ENCODE measurements around the gene TXNDC15.
"Not testable (repeated sequence)": the region's sequence is repeated elsewhere in the genome, so short reads cannot be mapped to it uniquely, and the experiment has no call there.

The TXNDC15 gene, protein sequence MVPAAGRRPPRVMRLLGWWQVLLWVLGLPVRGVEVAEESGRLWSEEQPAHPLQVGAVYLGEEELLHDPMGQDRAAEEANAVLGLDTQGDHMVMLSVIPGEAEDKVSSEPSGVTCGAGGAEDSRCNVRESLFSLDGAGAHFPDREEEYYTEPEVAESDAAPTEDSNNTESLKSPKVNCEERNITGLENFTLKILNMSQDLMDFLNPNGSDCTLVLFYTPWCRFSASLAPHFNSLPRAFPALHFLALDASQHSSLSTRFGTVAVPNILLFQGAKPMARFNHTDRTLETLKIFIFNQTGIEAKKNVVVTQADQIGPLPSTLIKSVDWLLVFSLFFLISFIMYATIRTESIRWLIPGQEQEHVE

DNA sequence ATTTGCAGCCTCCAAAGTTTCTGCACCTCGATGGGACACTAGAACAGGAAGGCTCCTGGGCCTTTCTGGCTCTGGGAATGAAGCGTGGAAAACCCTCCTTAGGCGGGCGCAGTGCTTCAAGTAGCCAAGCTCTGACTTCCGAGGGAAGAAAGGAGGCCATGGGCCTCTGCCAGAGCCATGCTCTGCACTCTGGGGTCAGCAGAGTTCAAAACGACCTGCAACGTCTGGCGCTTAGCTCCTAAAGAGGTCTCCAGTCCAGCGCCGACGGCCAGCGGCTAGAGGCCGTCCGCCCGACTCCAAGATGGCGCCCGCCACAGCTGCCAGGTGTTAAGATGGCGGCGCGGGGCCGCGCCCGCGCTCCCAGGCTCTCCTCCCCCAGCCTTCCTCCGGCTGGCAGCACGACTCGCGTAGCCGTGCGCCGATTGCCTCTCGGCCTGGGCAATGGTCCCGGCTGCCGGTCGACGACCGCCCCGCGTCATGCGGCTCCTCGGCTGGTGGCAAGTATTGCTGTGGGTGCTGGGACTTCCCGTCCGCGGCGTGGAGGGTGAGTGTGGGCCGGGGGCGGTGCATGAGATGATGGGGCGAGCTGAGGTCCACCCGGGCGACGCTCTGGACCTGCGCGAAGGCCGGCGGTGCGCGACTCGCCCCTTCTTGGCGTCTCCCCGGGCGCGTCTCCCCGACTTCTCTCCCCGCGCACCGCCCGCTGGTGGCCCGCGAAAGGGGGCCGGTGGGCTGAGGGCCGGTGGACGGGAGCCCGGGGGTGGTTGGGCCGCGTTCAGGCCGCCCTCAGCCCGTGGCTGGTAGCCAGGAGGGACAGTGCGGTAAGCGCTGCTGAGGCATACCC, at the start of gene TXNDC15:
Gene TXNDC15, plus strand, starts transcription at position 385 of the 844 bp plus-strand sequence. Its CDS starts 57 bp downstream, at position 442.
- DNase-seq, result peak; percentile 93

DNA sequence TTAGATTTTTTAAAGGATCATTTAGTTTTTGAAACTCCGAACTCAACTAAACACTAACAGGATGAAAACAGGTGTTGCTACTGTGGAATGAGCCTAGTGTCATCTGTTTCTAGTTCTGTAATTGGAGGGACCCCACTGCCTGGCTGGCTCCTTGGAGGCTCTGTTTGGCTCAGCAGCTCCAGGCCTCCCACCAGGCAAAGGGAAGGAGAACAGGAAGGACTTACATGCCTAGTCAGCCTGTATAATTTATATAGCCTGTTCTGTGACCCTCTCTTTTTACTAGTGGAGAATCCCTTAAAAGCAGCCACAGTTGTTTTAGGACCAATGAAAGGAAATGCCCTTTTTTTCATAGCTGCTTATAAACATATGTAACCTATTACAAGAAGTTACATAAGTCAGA, 49.5 kb upstream of the TXNDC15 start:
- no peak for DNase-seq

DNA sequence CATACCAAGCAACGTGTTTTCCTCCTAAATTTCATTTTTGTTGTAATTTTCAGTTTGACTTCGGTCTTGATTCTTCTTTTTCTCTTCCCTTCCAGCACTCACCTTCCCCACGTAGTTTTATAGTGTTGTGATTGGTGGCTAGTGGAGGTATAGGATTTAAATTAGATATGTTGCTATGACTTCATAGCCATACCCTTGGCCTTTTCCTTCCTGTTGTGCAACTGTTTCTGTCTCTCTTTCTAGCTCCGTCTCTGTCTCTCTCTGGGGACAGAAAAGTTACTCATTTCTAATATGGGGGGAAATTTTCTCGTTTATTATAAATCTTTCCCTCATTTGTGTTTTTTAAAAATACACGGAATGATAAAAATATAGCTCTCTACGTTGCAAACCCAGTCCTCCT, 49.0 kb upstream of the TXNDC15 start:
- no peak for DNase-seq

DNA sequence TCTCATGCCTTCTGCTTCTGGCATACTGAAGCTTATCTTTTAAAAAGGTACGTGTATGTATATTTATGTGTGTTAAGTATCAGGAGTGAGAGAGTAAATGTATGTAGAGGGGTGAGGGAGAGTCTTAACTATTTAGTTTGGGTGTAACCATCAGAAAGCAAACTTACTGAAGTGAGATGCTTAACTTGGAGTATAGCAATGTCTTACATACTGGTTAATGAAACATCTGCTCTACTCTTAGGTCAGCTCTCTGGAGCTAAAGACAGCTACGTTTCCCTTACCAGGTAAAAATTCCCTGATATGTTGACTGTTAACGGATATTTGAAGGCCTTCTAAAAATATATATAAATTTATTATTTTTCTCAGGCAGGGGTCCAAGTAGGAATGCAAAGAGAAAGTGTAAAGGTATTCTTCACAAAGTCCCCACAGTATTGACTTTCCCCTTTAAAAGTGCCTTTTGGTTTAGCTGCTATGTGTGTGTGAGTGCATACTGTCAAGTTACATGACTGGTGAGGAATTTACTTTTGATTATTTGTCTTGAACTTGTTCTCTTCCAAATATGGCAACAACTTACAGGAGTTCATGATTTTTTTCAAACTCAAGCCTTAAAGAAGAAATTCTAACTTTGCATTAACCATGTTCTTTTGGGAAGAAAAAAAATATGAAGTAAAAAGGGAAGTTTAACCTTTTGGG, 40.7 kb upstream of the TXNDC15 start:
- no peak for DNase-seq

DNA sequence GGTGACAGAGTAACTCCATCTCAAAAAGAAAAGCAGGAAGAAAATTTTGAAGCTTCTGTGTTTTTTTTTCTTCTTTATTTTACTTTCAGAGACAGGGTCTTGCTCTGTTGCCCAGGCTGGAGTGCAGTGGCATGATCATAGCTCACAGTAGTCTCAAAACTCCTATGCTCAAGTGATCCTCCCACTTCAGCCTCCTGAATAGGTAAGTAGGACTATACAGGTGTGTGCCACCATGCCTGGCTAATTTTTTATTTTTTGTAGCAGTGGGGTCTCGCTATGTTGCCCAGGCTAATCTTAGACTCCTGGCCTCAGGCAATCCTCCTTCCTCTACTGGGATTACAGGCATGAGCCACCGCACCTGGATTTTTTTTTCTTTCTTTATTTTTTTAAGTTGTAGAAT, 38.5 kb upstream of the TXNDC15 start:
- no peak for DNase-seq

- no peak for DNase-seq
Observed at GRCh38 chr5:134837530-134838181, 36.5 kb upstream of the TXNDC15 start.

GRCh38 chr5:134838361-134838760, 35.8 kb upstream of the TXNDC15 start:
- not testable (repeated sequence) for DNase-seq

- DNase-seq, result no peak
Observed at GRCh38 chr5:134840811-134841210, 33.4 kb upstream of the TXNDC15 start.

GRCh38 chr5:134844252-134844651, 29.9 kb upstream of the TXNDC15 start:
- no peak for DNase-seq

DNA sequence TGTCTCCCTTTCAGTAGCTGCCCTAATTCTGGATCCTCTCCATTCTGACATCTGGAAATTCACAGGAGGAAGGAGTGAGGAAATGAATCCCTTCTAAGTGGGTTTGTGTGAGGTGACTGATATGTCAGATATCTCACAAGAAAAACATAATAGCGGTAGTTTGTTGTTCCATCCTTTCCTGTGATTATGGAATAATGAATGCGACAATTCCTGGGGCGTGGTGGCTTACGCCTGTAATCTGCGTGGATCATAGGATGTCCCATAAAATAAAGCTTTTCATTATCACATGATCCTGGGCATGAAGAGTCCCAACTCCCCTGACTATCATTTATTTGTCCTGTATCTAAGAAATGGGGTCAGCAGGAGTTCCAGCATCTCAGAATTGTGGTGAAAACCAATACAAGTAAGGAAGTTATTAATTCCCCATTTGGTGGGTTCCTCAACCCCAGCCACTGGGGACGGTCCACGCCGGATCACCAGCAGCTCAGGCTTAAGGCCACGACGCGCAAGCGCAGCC, 28.8 kb upstream of the TXNDC15 start:
- DNase-seq, result no peak

DNA sequence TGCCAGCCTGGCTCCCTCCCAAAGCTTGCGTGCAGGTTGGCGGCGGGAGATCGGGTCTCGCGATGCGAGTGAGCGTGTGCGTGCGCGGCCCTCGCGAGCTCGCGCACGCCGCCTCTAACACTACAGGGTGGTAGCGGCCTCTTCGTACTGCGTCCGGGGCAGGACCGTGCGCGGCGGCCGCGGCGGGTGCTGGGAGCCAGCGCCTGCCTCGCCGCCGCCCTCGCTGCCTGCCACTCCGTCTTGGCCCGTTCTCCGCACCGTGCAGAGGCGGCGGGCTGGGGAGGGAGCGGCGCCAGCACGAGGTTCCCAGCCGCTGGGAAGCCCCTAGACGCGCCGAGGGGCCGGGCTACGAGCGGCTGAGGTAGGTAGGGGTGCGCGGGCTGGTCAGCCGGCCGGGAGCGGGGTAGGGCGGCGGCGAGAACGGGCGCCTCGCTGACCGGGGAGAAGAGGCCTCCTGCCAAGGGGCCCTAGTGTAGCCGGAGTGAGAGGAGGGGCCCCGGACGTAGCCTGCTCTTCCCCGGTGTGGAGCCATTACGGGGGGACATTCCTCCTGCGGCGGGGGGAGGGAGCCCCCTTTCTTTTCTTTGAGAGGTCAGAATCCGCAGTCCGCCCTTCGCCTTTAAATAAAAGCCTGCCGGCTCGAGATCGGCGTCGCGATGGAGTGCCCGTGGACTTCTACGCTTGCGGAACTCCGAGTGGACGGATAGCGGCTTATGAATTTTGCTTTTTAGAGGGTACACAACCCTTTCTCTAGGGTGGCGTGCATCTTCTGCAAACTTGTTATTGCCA, 28.1 kb upstream of the TXNDC15 start, which contains the start of gene C5orf24:
Gene C5orf24, plus strand, starts transcription at position 117 of the 789 bp plus-strand sequence. CDS start 8,933 bp downstream, outside the sequence.
- peak; percentile 97 for DNase-seq

- DNase-seq, result peak; percentile 64
Observed at GRCh38 chr5:134846641-134846960, 27.6 kb upstream of the TXNDC15 start.

GRCh38 chr5:134849434-134849933, 24.7 kb upstream of the TXNDC15 start:
- not testable (repeated sequence) for DNase-seq

DNA sequence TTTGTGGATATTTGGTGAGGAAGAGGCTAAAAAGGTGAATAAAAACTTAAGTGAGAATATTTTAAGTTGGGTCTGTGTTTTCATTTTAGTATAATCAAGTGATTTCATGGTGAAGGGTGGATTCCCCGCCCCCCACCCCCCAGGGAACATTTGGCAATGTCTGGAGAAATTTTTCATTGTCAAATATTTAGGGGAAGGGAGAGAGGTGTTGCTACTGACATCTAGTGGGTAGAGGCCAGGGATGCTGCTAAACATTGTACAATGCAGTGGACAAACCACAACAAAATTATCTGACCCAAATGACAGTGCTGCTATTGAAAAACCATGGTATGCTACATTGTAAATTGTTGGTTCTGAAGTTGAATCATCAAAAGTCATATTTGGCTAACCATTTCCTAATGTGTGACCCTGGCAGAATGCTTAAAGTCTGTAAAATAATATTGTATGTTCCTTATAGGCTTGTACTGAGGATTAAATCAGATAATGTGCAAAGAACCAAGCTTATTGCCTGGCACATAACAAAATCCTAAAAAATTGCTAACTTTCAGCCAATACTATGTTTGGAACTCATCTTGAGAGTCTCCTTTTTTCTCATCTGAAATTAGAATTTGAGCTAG, 22.8 kb upstream of the TXNDC15 start:
- DNase-seq, result no peak

- not testable (repeated sequence) for DNase-seq
Observed at GRCh38 chr5:134856465-134856864, 17.7 kb upstream of the TXNDC15 start.

DNA sequence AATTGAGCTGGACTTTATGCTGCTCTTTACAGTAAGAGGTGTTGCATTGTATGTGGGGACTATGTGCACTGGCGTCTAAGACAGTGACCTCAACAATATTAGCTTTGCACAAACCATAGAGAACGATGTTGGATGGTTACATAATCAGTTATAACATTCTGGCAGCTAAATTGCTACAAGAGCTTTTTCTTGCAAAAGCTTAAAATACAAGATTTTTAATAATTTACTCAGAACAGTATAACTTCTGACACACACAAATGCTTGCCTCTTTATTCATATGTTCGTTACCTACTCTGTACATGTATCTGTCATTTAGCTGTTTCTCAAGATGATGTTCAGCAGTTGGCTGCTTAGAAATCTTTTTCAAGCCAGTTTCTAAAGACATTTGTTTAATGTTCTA, 16.8 kb upstream of the TXNDC15 start:
- no peak for DNase-seq

DNA sequence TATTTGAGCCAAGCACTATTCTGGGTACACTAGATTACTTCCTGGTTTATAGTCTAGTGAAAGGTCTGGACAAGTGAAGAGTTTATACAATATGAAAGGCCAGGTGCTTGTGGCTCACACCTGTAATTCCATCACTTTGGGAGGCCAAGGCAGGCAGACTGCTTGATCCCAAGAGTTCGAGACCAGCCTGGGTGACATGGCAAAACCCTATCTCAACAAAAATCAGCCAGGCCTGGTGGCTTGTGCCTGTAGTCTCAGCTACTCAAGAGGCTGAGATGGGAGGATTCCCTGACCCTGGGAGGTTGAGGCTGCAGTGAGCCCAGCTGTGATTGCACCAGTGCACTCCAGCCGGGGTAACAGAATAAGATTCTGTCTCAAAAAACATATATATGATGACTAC, 9.5 kb upstream of the TXNDC15 start:
- no peak for DNase-seq

- no peak for DNase-seq
Observed at GRCh38 chr5:134873494-134873893, 677 bp upstream of the TXNDC15 start.

- peak; percentile 76 for DNase-seq
Observed at GRCh38 chr5:134874831-134875655, 872 bp downstream of the TXNDC15 start.

DNA sequence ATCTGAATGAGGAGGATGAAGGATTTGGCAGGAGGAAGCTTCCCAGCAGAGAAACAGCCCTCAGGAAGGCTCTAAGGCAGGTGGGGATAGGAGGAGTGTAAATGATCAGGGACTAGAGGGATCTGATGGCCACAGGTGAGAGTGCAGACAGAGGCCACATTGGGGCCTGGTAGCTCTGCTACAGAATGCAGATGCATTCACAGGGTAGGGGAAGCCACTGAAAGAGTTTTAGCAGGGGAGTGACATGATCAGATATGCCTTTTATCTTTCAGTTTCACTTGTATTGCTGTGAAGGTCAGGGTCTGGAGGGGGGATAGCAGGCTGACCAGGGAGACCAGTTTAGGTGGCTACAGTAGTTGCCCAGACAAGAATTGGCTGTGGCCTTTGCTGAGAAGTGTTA, 3.0 kb downstream of the TXNDC15 start:
- DNase-seq, result no peak

All from activated effector memory CD4-positive, alpha-beta T cell treated with anti-CD3 and anti-CD28 coated beads, Interleukin-2, amount 50 U/mL, for 16 hours (primary cell).